Keratinocyte (primary cell): ENCODE data around the gene SENP8. TPM values are rescaled to one million over a fixed set of nuclear protein-coding genes. Genes with fewer than 3 reads are reported as not detected.

Experiments used
- DNase-seq: peaks from one replicate; pipeline ENCODE4 v3.0.0-alpha.2; 2011; ENCODE audit warnings: low read depth, missing footprints, low spot score
- FAIRE-seq: peaks from 2 replicates; lab custom pipeline; 2011; peaks lifted over from hg19 to GRCh38; lab: Jason Lieb, UNC
- H2AFZ ChIP-seq: 2 replicates; pipeline ENCODE4 v1.6.0; 2012; ENCODE audit warnings: low read length, control low read depth, inconsistent platforms; ENCODE audit not compliant: control insufficient read depth
- H3K27ac ChIP-seq: 2 replicates; pipeline ENCODE4 v1.5.1; 2011; ENCODE audit warnings: low read length; ENCODE audit not compliant: control insufficient read depth, insufficient read depth
- H3K27me3 ChIP-seq: 3 replicates; pipeline ENCODE4 v1.6.0; 2011; ENCODE audit warnings: low read length; ENCODE audit not compliant: control insufficient read depth, insufficient read depth; ENCODE audit errors: extremely low read depth
- H3K36me3 ChIP-seq, 2 experiments: 2 replicates in 1 of 2; 3 replicates in 1 of 2; pipeline ENCODE4 v1.5.1; 2011; ENCODE audit warnings: low read length in 2 of 2, mild to moderate bottlenecking in 1 of 2; ENCODE audit not compliant: control insufficient read depth in 2 of 2, insufficient read depth in 2 of 2; ENCODE audit errors: extremely low read depth in 1 of 2
- H3K4me1 ChIP-seq: 3 replicates; pipeline ENCODE4 v1.5.1; 2011; ENCODE audit warnings: low read length; ENCODE audit not compliant: control insufficient read depth, insufficient read depth; ENCODE audit errors: extremely low read depth
- H3K4me2 ChIP-seq: 3 replicates; pipeline ENCODE4 v1.6.0; 2011; ENCODE audit warnings: low read depth, low read length; ENCODE audit not compliant: control insufficient read depth, insufficient read depth; ENCODE audit errors: extremely low read depth
- H3K4me3 ChIP-seq, 3 experiments: fragments of 200-600 bp in 1 of 3; sonication (generic) in 1 of 3; 2 replicates in 2 of 3; 3 replicates in 1 of 3; pipeline ENCODE4 v1.5.1; 2011 to 2016; ENCODE audit warnings: low read length in 3 of 3, mild to moderate bottlenecking in 3 of 3, control low read depth in 2 of 3, inconsistent platforms in 1 of 3, low read depth in 1 of 3, mixed read lengths in 1 of 3, mixed run types in 1 of 3, moderate library complexity in 1 of 3; ENCODE audit not compliant: control insufficient read depth in 2 of 3, insufficient read depth in 2 of 3; ENCODE audit errors: extremely low read depth in 1 of 3
- H3K79me2 ChIP-seq: 2 replicates; pipeline ENCODE4 v1.6.0; 2012; ENCODE audit warnings: low read length; ENCODE audit not compliant: control insufficient read depth, insufficient read depth
- H3K9ac ChIP-seq: 3 replicates; pipeline ENCODE4 v1.6.0; 2011; ENCODE audit warnings: low read length; ENCODE audit not compliant: control insufficient read depth, insufficient read depth; ENCODE audit errors: extremely low read depth
- H3K9me1 ChIP-seq: 3 replicates; pipeline ENCODE4 v1.6.0; 2011; ENCODE audit warnings: low read length; ENCODE audit not compliant: control insufficient read depth, insufficient read depth; ENCODE audit errors: extremely low read depth
- H3K9me3 ChIP-seq: 2 replicates; pipeline ENCODE4 v1.5.1; 2012; ENCODE audit warnings: low read depth, low read length; ENCODE audit not compliant: control insufficient read depth
- H4K20me1 ChIP-seq: 3 replicates; pipeline ENCODE4 v1.6.0; 2011; ENCODE audit warnings: low read length; ENCODE audit not compliant: control insufficient read depth, insufficient read depth; ENCODE audit errors: extremely low read depth
- CTCF ChIP-seq, 3 experiments: IDR thresholded peaks in 1 of 3; conservative IDR thresholded peaks in 1 of 3; optimal IDR thresholded peaks in 1 of 3; 2 replicates in 2 of 3; 3 replicates in 1 of 3; pipeline versions ENCODE3 to v1.5.1; 2011; ENCODE audit warnings: low read length in 3 of 3, mild to moderate bottlenecking in 3 of 3, moderate library complexity in 2 of 3, control low read depth in 1 of 3, inconsistent platforms in 1 of 3; ENCODE audit not compliant: insufficient read depth in 2 of 3; ENCODE audit errors: extremely low read depth in 1 of 3
- EZH2 ChIP-seq: IDR thresholded peaks from one replicate; pipeline ENCODE4 v1.6.1; 2012; ENCODE audit warnings: inconsistent platforms, mild to moderate bottlenecking, low read length, moderate library complexity
- dilution Hi-C: fragments of 300-500 bp; cut with MboI; formaldehyde crosslinking; loops from one replicate; pipeline ENCODE4 v1.7.0; 2020; ENCODE audit warnings: low sequenced_read_pairs; ENCODE audit not compliant: extremely low pct_ligation_motif_present
- polyA plus RNA-seq, 5 experiments: library from polyadenylated mRNA; depleted of rRNA in 3 of 5; stranded (reverse) in 3 of 5; stranded (forward) in 1 of 5; unstranded in 1 of 5; fragments of >200 nt; gene quantifications; 1 replicate in 1 of 5; 2 replicates in 3 of 5; 3 replicates in 1 of 5; pipeline versions ENCODE4 v1.2.1 to v1.2.3, GENCODE V29; 2011 to 2012; ENCODE audit warnings: missing spikeins in 2 of 5, low read depth in 1 of 5, low replicate concordance in 1 of 5

Gene SENP8
- polyA plus RNA-seq, 1 donor (not counting 4 experiments of a cell fraction or from before 2014, with no cell fraction given), result 6.0 TPM

- no peak for TF ChIP-seq EZH2
- TF ChIP-seq CTCF (optimal IDR thresholded peaks at IDR 0.05 in 1 of 3, IDR thresholded peaks at IDR 0.05 in 1 of 3, conservative IDR thresholded peaks at IDR 0.05 in 1 of 3; ENCODE audit: extremely low read depth in 1 of 3, insufficient read depth in 2 of 3, low read length in 3 of 3), result no peak
- Histone ChIP-seq H3K4me3 (no peak overlapping the region), H3K4me1 (peaks cover 11% of the 10 kb centered on the region), H3K36me3 (no peaks in the 10 kb centered on the region), H3K4me2 (no peak overlapping the region), H4K20me1 (no peaks in the 10 kb centered on the region), H3K9me3 (no peaks in the 10 kb centered on the region), H3K79me2 (no peaks in the 10 kb centered on the region), H3K27ac (no peak overlapping the region), H3K9ac (no peak overlapping the region), H2AFZ (no peak overlapping the region), H3K9me1 (no peaks in the 10 kb centered on the region), H3K27me3 (no peaks in the 10 kb centered on the region)
- FAIRE-seq (no peak), DNase-seq (no peak)
- dilution Hi-C loops, result no loop called here
Measured at GRCh38 chr15:72176159-72176558, 58.0 kb downstream of the SENP8 start.

DNA sequence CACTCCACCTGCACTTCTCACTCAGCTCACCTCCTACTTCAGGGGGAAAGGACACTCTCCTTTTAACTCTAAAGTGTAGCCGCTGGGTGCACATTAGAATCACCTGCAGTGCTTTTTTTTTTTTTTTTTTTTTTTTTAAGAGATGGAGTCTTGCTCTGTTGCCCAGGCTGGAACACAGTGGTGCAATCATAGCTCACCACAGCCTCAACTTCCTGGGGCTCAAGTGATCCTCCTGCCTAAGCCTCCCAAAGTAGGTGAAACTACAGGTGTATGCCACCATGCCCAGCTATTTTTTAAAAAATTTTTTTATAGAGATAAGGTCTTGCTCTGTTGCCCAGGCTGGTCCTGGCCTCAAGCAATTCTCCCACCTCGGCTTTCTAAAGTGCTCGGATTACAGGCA lies 58.5 kb downstream of the SENP8 start:
- Histone ChIP-seq H2AFZ (no peak overlapping the region), H3K27me3 (no peaks in the 10 kb centered on the region), H3K4me2 (no peak overlapping the region), H3K4me3 (no peak overlapping the region), H3K9ac (no peak overlapping the region), H3K9me3 (no peaks in the 10 kb centered on the region), H3K9me1 (no peaks in the 10 kb centered on the region), H3K79me2 (no peaks in the 10 kb centered on the region), H3K36me3 (no peaks in the 10 kb centered on the region), H3K27ac (no peak overlapping the region), H3K4me1 (peaks cover 11% of the 10 kb centered on the region), H4K20me1 (no peaks in the 10 kb centered on the region)
- FAIRE-seq (no peak), DNase-seq (no peak)
- TF ChIP-seq CTCF (optimal IDR thresholded peaks at IDR 0.05 in 1 of 3, IDR thresholded peaks at IDR 0.05 in 1 of 3, conservative IDR thresholded peaks at IDR 0.05 in 1 of 3; ENCODE audit: extremely low read depth in 1 of 3, insufficient read depth in 2 of 3, low read length in 3 of 3), result no peak
- dilution Hi-C loops, result no loop called here
